OCI-LY1 (cell line): ENCODE results near the gene LRP8.

Experiments
- H2AFZ ChIP-seq: fragments of 200-600 bp; sonication (generic), shearing (Covaris generic); 2 replicates; pipeline ENCODE4 v1.6.0; 2014; ENCODE audit warnings: antibody characterized with exemption, mild to moderate bottlenecking, low read length
- H3F3A ChIP-seq: fragments of 200-600 bp; sonication (generic), shearing (Covaris generic); 2 replicates; pipeline ENCODE4 v1.6.0; 2014; ENCODE audit warnings: mild to moderate bottlenecking, antibody characterized with exemption, low read length, moderate library complexity; ENCODE audit not compliant: insufficient read depth
- H3K27ac ChIP-seq: fragments of 200-600 bp; sonication (generic); 2 replicates; pipeline ENCODE4 v1.5.1; 2014; ENCODE audit warnings: low read length, mixed run types, mild to moderate bottlenecking, low read depth; ENCODE audit not compliant: poor library complexity, severe bottlenecking
- H3K27me3 ChIP-seq: fragments of 200-600 bp; sonication (generic); 2 replicates; pipeline ENCODE4 v1.6.0; 2014; ENCODE audit warnings: antibody characterized with exemption, mild to moderate bottlenecking, low read length, moderate library complexity; ENCODE audit not compliant: insufficient read depth
- H3K36me3 ChIP-seq: fragments of 200-600 bp; sonication (generic); 2 replicates; pipeline ENCODE4 v1.6.1; 2014; ENCODE audit warnings: mild to moderate bottlenecking, antibody characterized with exemption, low read length, moderate library complexity, mixed read lengths; ENCODE audit not compliant: insufficient read depth
- H3K4me1 ChIP-seq: fragments of 200-600 bp; sonication (generic); 2 replicates; pipeline ENCODE4 v1.5.1; 2014; ENCODE audit warnings: mild to moderate bottlenecking, low read length, moderate library complexity; ENCODE audit not compliant: insufficient read depth, severe bottlenecking
- H3K4me2 ChIP-seq: fragments of 200-600 bp; sonication (generic), shearing (Covaris generic); 2 replicates; pipeline ENCODE4 v1.6.1; 2014; ENCODE audit warnings: low read length
- H3K4me3 ChIP-seq: fragments of 200-600 bp; sonication (generic); 2 replicates; pipeline ENCODE4 v1.5.1; 2014; ENCODE audit warnings: low read length, low read depth, mild to moderate bottlenecking, mixed read lengths; ENCODE audit not compliant: poor library complexity, severe bottlenecking
- H3K79me2 ChIP-seq: fragments of 200-600 bp; shearing (Covaris generic); 2 replicates; pipeline ENCODE4 v1.6.1; 2016; ENCODE audit warnings: mixed run types, low read length, mixed read lengths; ENCODE audit not compliant: insufficient read depth
- H3K9ac ChIP-seq: fragments of 200-600 bp; sonication (generic), shearing (Covaris generic); 2 replicates; pipeline ENCODE4 v1.6.1; 2014; ENCODE audit warnings: mild to moderate bottlenecking, low read length, mixed read lengths
- H3K9me2 ChIP-seq: fragments of 200-600 bp; sonication (generic), shearing (Covaris generic); 2 replicates; pipeline ENCODE4 v1.6.1; 2014; ENCODE audit warnings: low read depth, mild to moderate bottlenecking, low read length, mixed read lengths
- H3K9me3 ChIP-seq: fragments of 200-600 bp; shearing (Covaris generic); 2 replicates; pipeline ENCODE4 v1.6.1; 2014; ENCODE audit warnings: low read length, mixed read lengths
- H4K20me1 ChIP-seq: fragments of 200-600 bp; sonication (generic), shearing (Covaris generic); 2 replicates; pipeline ENCODE4 v1.6.0; 2016; ENCODE audit warnings: mild to moderate bottlenecking, low read length; ENCODE audit not compliant: insufficient read depth
- CTCF ChIP-seq: fragments of 200-600 bp; sonication (generic), shearing (Covaris generic); IDR thresholded peaks from 2 replicates; pipeline ENCODE4 v1.5.1; 2017; ENCODE audit warnings: mild to moderate bottlenecking, antibody characterized with exemption, low read length, moderate library complexity, mixed read lengths
- EZH2 ChIP-seq: fragments of 200-600 bp; sonication (generic), shearing (Covaris generic); IDR thresholded peaks from 2 replicates; pipeline ENCODE4 v1.8.0; 2017; ENCODE audit warnings: borderline replicate concordance, mixed run types, mild to moderate bottlenecking, antibody characterized with exemption, low read length, moderate library complexity, mixed read lengths

LRP8 gene

GRCh38 chr1:53370369-53370961 is 42.6 kb upstream of the LRP8 start:
- Histone ChIP-seq H3K4me3 (no peak overlapping the region), H3K79me2 (no peaks in the 10 kb centered on the region), H3K9me3 (no peaks in the 10 kb centered on the region), H3F3A (no peaks in the 10 kb centered on the region), H3K9ac (no peak overlapping the region), H2AFZ (no peak overlapping the region), H3K27ac (no peak overlapping the region), H3K9me2 (no peaks in the 10 kb centered on the region), H3K4me2 (no peak overlapping the region), H4K20me1 (no peaks in the 10 kb centered on the region), H3K4me1 (peaks cover 29% of the 10 kb centered on the region), H3K36me3 (no peaks in the 10 kb centered on the region), H3K27me3 (no peaks in the 10 kb centered on the region; the same call in 1 of the 2 replicates)
- TF ChIP-seq CTCF (no peak), EZH2 (no peak)

- Histone ChIP-seq H3K4me1 (peaks cover 31% of the 10 kb centered on the region), H3F3A (no peaks in the 10 kb centered on the region), H4K20me1 (no peaks in the 10 kb centered on the region), H3K9ac (no peak overlapping the region), H3K4me3 (no peak overlapping the region), H3K9me2 (no peaks in the 10 kb centered on the region), H3K27me3 (no peaks in the 10 kb centered on the region; the same call in 1 of the 2 replicates), H3K4me2 (no peak overlapping the region), H3K79me2 (no peaks in the 10 kb centered on the region), H2AFZ (no peak overlapping the region), H3K9me3 (no peaks in the 10 kb centered on the region), H3K36me3 (no peaks in the 10 kb centered on the region), H3K27ac (no peak overlapping the region)
- TF ChIP-seq EZH2: no peak
Observed at GRCh38 chr1:53369761-53370160, 41.9 kb upstream of the LRP8 start.

GRCh38 chr1:53369034-53369750 is 41.3 kb upstream of the LRP8 start:
- no peak overlapping the region for H3K4me2 ChIP-seq
- no peaks in the 10 kb centered on the region for H3K36me3 ChIP-seq
- no peak overlapping the region for H3K4me3 ChIP-seq
- H3F3A ChIP-seq: no peaks in the 10 kb centered on the region
- H3K9me3 ChIP-seq: no peaks in the 10 kb centered on the region
- no peaks in the 10 kb centered on the region; the same call in 1 of the 2 replicates for H3K27me3 ChIP-seq
- peaks cover 31% of the 10 kb centered on the region for H3K4me1 ChIP-seq
- H2AFZ ChIP-seq: no peak overlapping the region
- H3K79me2 ChIP-seq: no peaks in the 10 kb centered on the region
- no peaks in the 10 kb centered on the region for H3K9me2 ChIP-seq
- no peaks in the 10 kb centered on the region for H4K20me1 ChIP-seq
- H3K9ac ChIP-seq: no peak overlapping the region; the same call in 1 of the 2 replicates
- peak overlapping the region; percentile 78 for H3K27ac ChIP-seq
- no peak for TF ChIP-seq CTCF
- TF ChIP-seq EZH2: no peak
